ENCODE results near the gene PLCG1. TPM values are rescaled to one million over a fixed set of nuclear protein-coding genes. Genes with fewer than 3 reads are reported as not detected.

Gene PLCG1
- total and polyA plus RNA-seq, 2 of the 8 experiments (the other 6 are each of a cell fraction or from before 2014, with no cell fraction given), result 103 to 154 TPM

- H3K79me1 ChIP-seq (ENCODE audit: low read depth, low read length), result no peaks in the 10 kb centered on the region; the same call in 1 of the 2 replicates
- no peaks in the 10 kb centered on the region for H3K79me2 ChIP-seq (ENCODE audit: control insufficient read depth in 1 of 2, insufficient read depth in 2 of 2, low read length in 2 of 2)
- H3K23me2 ChIP-seq (ENCODE audit: low read depth, low read length), result no peaks in the 10 kb centered on the region
- H3K14ac ChIP-seq (ENCODE audit: insufficient read length), result no peak overlapping the region
- H2BK120ac ChIP-seq (replicated peaks; ENCODE audit: low read depth, low read length), result no peak overlapping the region
- no peak overlapping the region for H2BK5ac ChIP-seq (ENCODE audit: low read depth, low read length)
- no peak for DNase-seq (ENCODE audit: low read depth in 1 of 2, low spot score in 2 of 2)
- no peak overlapping the region for H4K5ac ChIP-seq (ENCODE audit: insufficient read length, low read depth, low read length)
- no peaks in the 10 kb centered on the region for H3K9me3 ChIP-seq (ENCODE audit: insufficient read depth in 2 of 2, low read depth in 1 of 2, low read length in 1 of 2)
- H2BK20ac ChIP-seq (ENCODE audit: low read length), result no peak overlapping the region
- CTCF ChIA-PET (ENCODE audit: partially characterized antibody), result interaction anchor here (0.6 to 6.3 kb wide), 6 partner anchors 9 to 202 kb away, joined by 3 to 47 read pairs (median 26); partner anchors contain the start of gene LPIN3
- H2AFZ ChIP-seq (ENCODE audit: low read length), result no peak overlapping the region
- WGBS, 2 experiments (ENCODE audit: extremely low coverage in 1 of 2, insufficient coverage in 1 of 2, insufficient read length in 1 of 2, insufficient replicate concordance in 2 of 2, low coverage in 1 of 2, low lambda C conversion rate in 2 of 2, missing lambda C conversion rate in 1 of 2), result 88% methylated on average over 9 of the region's 10 CpGs; no CpG with 5 or more reads in 1 of the 2 experiments
- TF ChIP-seq POLR2AphosphoS5 (IDR thresholded peaks at IDR 0.05; ENCODE audit: low read depth, low read length), result 0 out of 2 replicates have a peak, but pooled peaks have one; percentile 22
- no peak for TF ChIP-seq JUN (IDR thresholded peaks at IDR 0.05; ENCODE audit: low read depth, low read length)
- no peak overlapping the region for H3K4me2 ChIP-seq (ENCODE audit: insufficient read depth in 1 of 2, low read depth in 2 of 2, low read length in 2 of 2)
- POLR2A ChIA-PET (ENCODE audit: partially characterized antibody), result interaction anchor here (2.8 to 6.1 kb wide), 2 partner anchors 12 to 13 kb away, joined by 7 to 23 read pairs; no protein-coding TSS in a partner anchor
- H3K27me3 ChIP-seq (replicated peaks in 1 of 4; ENCODE audit: control insufficient read depth in 3 of 4, extremely low read depth in 1 of 4, insufficient read depth in 3 of 4, low read length in 3 of 4), result no peaks in the 10 kb centered on the region
- H3K27ac ChIP-seq (ENCODE audit: low read depth, low read length), result no peak overlapping the region
- H2BK15ac ChIP-seq (ENCODE audit: low read length), result no peak overlapping the region
- no peaks in the 10 kb centered on the region; a peak in 1 of 7 replicates for H3K4me1 ChIP-seq (replicated peaks in 1 of 4; ENCODE audit: control insufficient read depth in 3 of 4, insufficient read depth in 4 of 4, low read length in 3 of 4)
- FAIRE-seq, result no peak
- no peak overlapping the region for H3K4ac ChIP-seq (replicated peaks; ENCODE audit: insufficient read length, low read depth, low read length)
- H4K8ac ChIP-seq (ENCODE audit: extremely low read depth, insufficient read depth, low read length), result no peak overlapping the region
- no peak overlapping the region for H3K23ac ChIP-seq (ENCODE audit: insufficient read length)
- no peak overlapping the region for H2BK12ac ChIP-seq (ENCODE audit: low read depth, low read length)
- H4K20me1 ChIP-seq (replicated peaks in 1 of 2; ENCODE audit: control insufficient read depth in 1 of 2, insufficient read depth in 2 of 2, low read length in 2 of 2), result peaks cover 18% of the 10 kb centered on the region in 2 experiments
- no peak overlapping the region for H3K9ac ChIP-seq (replicated peaks in 1 of 4; ENCODE audit: extremely low read depth in 1 of 4, low read depth in 3 of 4, low read length in 3 of 4)
- peaks cover 56 to 82% (median 78%) of the 10 kb centered on the region in 4 experiments for H3K36me3 ChIP-seq (ENCODE audit: control insufficient read depth in 2 of 4, insufficient read depth in 4 of 4, low read length in 3 of 4)
- H3K4me3 ChIP-seq (ENCODE audit: extremely low read depth in 1 of 4, insufficient read depth in 2 of 4, low read depth in 3 of 4, low read length in 4 of 4), result no peak overlapping the region
- no peak overlapping the region for H2AK5ac ChIP-seq (ENCODE audit: low read depth, low read length)
- no peak overlapping the region for H4K91ac ChIP-seq (replicated peaks; ENCODE audit: insufficient read length, low read length)
- no peak overlapping the region for H3K18ac ChIP-seq (ENCODE audit: extremely low read depth, low read length)
- H3K56ac ChIP-seq (replicated peaks; ENCODE audit: insufficient read length, low read depth, low read length), result no peak overlapping the region
These were observed 31.2 kb downstream of the PLCG1 start for GRCh38 chr20:41168281-41169161.
